IPS-18a (cell line): Measurements from ENCODE around the gene MACROD2.
"Not testable (repeated sequence)": the region's sequence is repeated elsewhere in the genome, so short reads cannot be mapped to it uniquely, and the experiment has no call there.

Experiments
- H3K27ac ChIP-seq: one replicate; pipeline ENCODE4 v1.5.1; 2013; ENCODE audit warnings: low read length
- H3K27me3 ChIP-seq: one replicate; pipeline ENCODE4 v1.6.1; 2013; ENCODE audit warnings: mild to moderate bottlenecking, low read length; ENCODE audit not compliant: control insufficient read depth, insufficient read depth
- H3K36me3 ChIP-seq: one replicate; pipeline ENCODE4 v1.6.1; 2013; ENCODE audit warnings: low read depth, low read length; ENCODE audit not compliant: control insufficient read depth
- H3K4me1 ChIP-seq: one replicate; pipeline ENCODE4 v1.6.1; 2013; ENCODE audit warnings: low read depth, low read length; ENCODE audit not compliant: control insufficient read depth
- H3K4me3 ChIP-seq: one replicate; pipeline ENCODE4 v1.5.1; 2013; ENCODE audit warnings: low read length
- H3K9ac ChIP-seq: one replicate; pipeline ENCODE4 v1.6.1; 2013; ENCODE audit warnings: mild to moderate bottlenecking, low read length, moderate library complexity
- H3K9me3 ChIP-seq: one replicate; pipeline ENCODE4 v1.6.1; 2013; ENCODE audit warnings: low read depth, low read length; ENCODE audit not compliant: control insufficient read depth

MACROD2 gene

DNA sequence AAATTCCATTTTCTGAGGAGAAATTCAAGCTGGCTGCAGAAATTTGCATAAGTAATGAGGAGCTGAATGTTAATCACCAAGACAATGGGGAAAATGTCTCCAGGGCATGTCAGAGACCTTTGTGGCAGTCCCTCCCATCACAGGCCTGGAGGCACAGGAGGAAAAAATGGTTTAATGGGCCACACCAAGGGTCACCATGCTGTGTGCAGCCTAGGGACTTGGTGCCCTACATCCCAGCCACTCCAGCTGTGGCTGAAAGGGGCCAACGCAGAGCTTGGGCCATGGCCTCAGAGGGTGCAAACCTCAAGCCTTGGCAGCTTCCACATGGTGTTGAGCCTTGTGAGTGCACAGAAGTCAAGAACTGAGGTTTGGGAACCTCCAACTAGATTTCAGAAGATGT is 987.0 kb downstream of the MACROD2 start:
- not testable (repeated sequence) for H3K9ac ChIP-seq, H3K27ac ChIP-seq, H3K4me1 ChIP-seq, H3K36me3 ChIP-seq, H3K9me3 ChIP-seq, H3K27me3 ChIP-seq, H3K4me3 ChIP-seq

- Histone ChIP-seq H3K27me3 (no peaks in the 10 kb centered on the region), H3K27ac (no peak overlapping the region), H3K9ac (no peak overlapping the region), H3K36me3 (no peaks in the 10 kb centered on the region), H3K4me3 (no peak overlapping the region), H3K9me3 (peaks cover 9% of the 10 kb centered on the region), H3K4me1 (no peaks in the 10 kb centered on the region)
These were observed 989.0 kb downstream of the MACROD2 start for GRCh38 chr20:14984305-14984704.

DNA sequence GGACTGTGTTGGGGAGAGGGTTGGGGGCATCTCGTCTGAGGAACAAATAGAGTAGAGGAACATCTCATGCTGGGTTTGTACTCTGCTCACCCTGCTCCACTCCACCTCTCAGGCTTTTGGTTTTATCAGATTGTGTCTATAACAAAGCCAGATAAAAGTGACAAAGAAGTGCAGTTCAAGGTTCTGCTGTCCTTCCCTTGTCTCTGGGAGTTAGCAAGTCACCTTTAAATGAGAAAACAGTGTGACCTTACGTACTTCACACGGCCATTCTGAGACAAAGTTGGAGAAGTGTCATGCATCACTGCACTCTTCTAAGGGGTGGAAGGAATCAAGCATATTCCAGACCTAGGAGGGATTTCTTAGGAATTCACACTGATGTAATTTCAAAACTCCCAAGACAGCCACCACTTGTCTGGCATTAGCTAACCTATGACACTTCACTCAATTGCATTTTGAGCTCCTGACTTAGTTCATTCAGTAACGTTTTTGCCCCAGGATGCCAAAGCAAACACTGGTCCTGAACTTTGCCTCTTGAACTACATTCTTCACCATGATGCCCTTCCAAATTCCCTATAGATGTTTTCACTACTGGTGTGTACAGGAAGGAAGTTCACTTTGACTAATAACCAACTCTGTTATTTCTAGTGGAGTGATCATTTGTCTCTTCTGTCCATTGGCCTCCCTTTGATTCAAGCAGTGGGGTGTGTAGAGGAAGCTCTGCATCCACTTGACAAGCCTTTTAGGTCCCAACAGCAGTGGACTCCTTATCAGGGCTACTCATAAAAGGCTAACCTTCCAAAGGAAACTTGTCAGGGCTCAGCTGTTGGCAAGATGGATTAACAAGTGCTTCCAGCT is 989.7 kb downstream of the MACROD2 start:
- peaks cover 9% of the 10 kb centered on the region for H3K9me3 ChIP-seq
- H3K4me1 ChIP-seq, result no peaks in the 10 kb centered on the region
- H3K36me3 ChIP-seq, result no peaks in the 10 kb centered on the region
- H3K4me3 ChIP-seq, result no peak overlapping the region
- H3K27me3 ChIP-seq, result no peaks in the 10 kb centered on the region
- no peak overlapping the region for H3K27ac ChIP-seq
- no peak overlapping the region for H3K9ac ChIP-seq

GRCh38 chr20:14986026-14986655 is 990.8 kb downstream of the MACROD2 start:
- H3K4me3 ChIP-seq, result no peak overlapping the region
- no peak overlapping the region for H3K9ac ChIP-seq
- no peaks in the 10 kb centered on the region for H3K4me1 ChIP-seq
- no peaks in the 10 kb centered on the region for H3K27me3 ChIP-seq
- H3K27ac ChIP-seq, result no peak overlapping the region
- peaks cover 9% of the 10 kb centered on the region for H3K9me3 ChIP-seq
- H3K36me3 ChIP-seq, result no peaks in the 10 kb centered on the region

DNA sequence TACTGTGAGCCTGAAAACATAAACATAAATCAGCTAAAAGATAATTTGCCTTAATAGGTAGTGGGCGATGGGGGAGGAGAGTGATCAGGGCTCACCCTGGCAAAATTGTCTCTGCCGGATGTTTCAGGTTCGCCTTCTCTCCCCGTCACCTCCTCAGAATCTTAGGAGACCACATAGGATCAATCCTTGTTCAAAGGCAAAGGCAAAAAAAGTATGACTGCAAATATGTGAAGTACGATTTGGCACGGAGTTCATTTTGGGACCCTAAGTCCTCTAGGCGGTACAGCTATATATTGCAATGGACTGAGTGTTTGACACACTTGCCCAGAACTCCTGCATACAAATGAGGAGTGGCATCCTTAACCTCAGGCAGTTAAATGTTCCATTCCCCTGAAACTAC is 991.3 kb downstream of the MACROD2 start:
- Histone ChIP-seq H3K27ac (no peak overlapping the region), H3K4me3 (no peak overlapping the region), H3K9ac (no peak overlapping the region), H3K4me1 (no peaks in the 10 kb centered on the region), H3K36me3 (no peaks in the 10 kb centered on the region), H3K9me3 (peaks cover 8% of the 10 kb centered on the region), H3K27me3 (no peaks in the 10 kb centered on the region)

- no peaks in the 10 kb centered on the region for H3K36me3 ChIP-seq
- H3K27me3 ChIP-seq, result no peaks in the 10 kb centered on the region
- no peaks in the 10 kb centered on the region for H3K4me1 ChIP-seq
- no peaks in the 10 kb centered on the region for H3K9me3 ChIP-seq
- H3K27ac ChIP-seq, result no peak overlapping the region
- no peak overlapping the region for H3K9ac ChIP-seq
- no peak overlapping the region for H3K4me3 ChIP-seq
These were observed 994.4 kb downstream of the MACROD2 start for GRCh38 chr20:14989535-14990290.

DNA sequence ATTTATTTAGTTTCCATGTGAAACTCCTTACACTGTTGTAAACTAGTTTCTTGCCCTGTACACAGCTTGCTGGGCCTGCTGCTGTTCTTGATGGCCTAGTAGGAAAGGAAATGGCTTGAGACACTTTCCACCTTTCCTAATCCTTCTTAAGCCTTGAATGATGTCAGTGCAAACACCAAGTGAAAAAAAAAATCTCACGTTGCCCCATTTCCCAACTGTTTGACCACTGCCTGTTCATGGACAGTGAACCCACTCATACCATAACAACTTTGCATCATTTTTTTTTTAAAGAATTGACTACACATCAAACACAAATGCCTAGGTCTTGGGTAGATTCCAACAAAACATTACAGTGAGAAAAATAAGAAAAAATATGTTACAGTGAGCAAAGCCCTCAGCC is 995.7 kb downstream of the MACROD2 start:
- no peak overlapping the region for H3K27ac ChIP-seq
- H3K4me1 ChIP-seq, result no peaks in the 10 kb centered on the region
- H3K36me3 ChIP-seq, result no peaks in the 10 kb centered on the region
- H3K4me3 ChIP-seq, result no peak overlapping the region
- no peaks in the 10 kb centered on the region for H3K27me3 ChIP-seq
- H3K9ac ChIP-seq, result no peak overlapping the region
- no peaks in the 10 kb centered on the region for H3K9me3 ChIP-seq

- no peak overlapping the region for H3K4me3 ChIP-seq
- H3K27me3 ChIP-seq, result no peaks in the 10 kb centered on the region
- no peak overlapping the region for H3K27ac ChIP-seq
- no peaks in the 10 kb centered on the region for H3K36me3 ChIP-seq
- H3K9me3 ChIP-seq, result no peaks in the 10 kb centered on the region
- H3K4me1 ChIP-seq, result no peaks in the 10 kb centered on the region
- H3K9ac ChIP-seq, result no peak overlapping the region
These were observed 996.8 kb downstream of the MACROD2 start for GRCh38 chr20:14992153-14992552.

GRCh38 chr20:14992961-14993360 is 997.6 kb downstream of the MACROD2 start:
- Histone ChIP-seq H3K4me1 (no peaks in the 10 kb centered on the region), H3K9ac (no peak overlapping the region), H3K27ac (no peak overlapping the region), H3K36me3 (no peaks in the 10 kb centered on the region), H3K27me3 (no peaks in the 10 kb centered on the region), H3K4me3 (no peak overlapping the region), H3K9me3 (peaks cover 1% of the 10 kb centered on the region)

DNA sequence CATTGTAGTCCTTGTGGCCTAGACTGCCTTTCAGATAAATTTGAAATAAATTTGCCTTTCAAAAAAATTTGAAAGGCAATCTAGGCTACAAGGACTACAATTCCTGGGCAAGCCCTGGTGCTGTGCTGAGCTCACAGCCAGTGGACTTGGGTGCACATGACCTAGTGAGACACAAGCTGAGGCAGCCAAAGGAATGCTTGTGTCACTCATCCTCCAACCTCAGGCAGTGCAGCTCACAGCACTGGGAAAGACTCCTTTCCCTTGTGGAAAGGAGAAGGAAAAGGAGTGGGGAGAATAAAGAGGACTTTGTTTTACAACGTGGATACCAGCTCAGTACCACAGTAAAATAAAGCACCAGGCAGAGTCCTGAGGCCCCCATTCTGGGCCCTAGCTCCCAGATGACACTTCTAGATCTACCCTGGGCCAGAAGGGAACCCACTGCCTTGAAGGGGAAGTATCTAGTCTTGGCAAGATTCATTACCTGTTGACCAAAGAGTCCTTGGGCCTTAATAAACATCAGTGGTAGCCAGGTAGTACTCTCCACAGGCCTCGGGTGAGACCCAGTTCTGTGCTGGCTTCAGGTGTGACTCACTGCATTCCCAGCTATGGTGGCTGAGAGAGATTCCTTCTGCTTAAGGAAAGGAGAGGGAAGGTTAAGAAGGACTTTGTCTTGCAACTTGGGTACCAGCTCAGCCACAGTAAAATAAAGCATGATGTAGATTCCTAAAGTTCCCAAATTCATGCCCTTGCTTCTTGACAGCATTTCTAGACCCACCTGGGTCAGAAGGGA is 1001.8 kb downstream of the MACROD2 start:
- no peaks in the 10 kb centered on the region for H3K27me3 ChIP-seq
- H3K36me3 ChIP-seq, result no peaks in the 10 kb centered on the region
- H3K4me3 ChIP-seq, result no peak overlapping the region
- H3K4me1 ChIP-seq, result no peaks in the 10 kb centered on the region
- H3K9ac ChIP-seq, result no peak overlapping the region
- no peak overlapping the region for H3K27ac ChIP-seq
- H3K9me3 ChIP-seq, result peaks cover 5% of the 10 kb centered on the region

DNA sequence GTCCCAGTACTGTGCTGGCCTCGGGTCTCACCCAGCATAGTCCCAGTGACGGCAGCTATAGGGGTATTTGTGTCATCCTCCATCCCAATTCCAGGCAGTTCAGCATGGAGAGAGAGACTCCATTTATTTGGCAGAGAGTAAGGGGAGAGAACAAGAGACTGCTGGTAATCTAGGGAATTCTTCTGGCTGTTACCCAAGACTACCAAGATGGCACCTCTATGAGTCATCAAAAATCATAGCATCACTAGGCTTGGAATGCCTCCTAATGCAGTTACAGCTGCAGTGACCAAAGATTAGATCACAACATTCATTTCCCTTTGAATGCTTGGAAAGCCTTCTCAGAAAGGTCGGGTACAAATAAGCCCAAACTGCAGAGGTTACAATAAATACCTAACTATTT is 1002.5 kb downstream of the MACROD2 start:
- Histone ChIP-seq H3K4me1 (no peaks in the 10 kb centered on the region), H3K36me3 (no peaks in the 10 kb centered on the region), H3K4me3 (no peak overlapping the region), H3K27ac (no peak overlapping the region), H3K9me3 (peaks cover 5% of the 10 kb centered on the region), H3K27me3 (no peaks in the 10 kb centered on the region), H3K9ac (no peak overlapping the region)
